ENCODE measurements around the gene FAM161A.

DNA sequence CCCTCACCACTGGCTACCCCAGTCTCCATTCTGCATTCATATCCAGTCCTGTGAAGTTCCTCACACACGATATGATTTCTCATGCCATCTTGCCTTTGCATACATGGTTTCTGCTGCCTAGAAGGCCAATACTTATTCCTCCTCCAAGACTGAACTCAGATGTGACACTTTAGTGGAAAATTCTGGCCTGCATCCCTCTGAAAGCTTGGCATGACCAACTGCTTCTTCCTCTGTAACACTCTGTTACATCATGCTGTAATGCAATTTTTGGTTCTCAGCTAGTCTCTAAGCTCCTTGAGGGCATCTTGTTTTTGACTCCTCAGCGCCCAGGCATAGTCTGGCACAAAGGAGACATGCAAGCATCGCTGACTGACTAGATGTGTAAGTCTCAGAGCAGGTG lies 12.6 kb downstream of the FAM161A start:
- TF ChIP-seq TCF7L2 (IDR thresholded peaks at IDR 0.05; ENCODE audit: borderline replicate concordance, extremely low read depth, insufficient read depth, insufficient read length) (no peak), ELF1 (IDR thresholded peaks at IDR 0.05; ENCODE audit: borderline replicate concordance, low read depth) (no peak), SRF (IDR thresholded peaks at IDR 0.05; ENCODE audit: low read depth) (no peak)
- TF ChIP-seq, protein P1, sequence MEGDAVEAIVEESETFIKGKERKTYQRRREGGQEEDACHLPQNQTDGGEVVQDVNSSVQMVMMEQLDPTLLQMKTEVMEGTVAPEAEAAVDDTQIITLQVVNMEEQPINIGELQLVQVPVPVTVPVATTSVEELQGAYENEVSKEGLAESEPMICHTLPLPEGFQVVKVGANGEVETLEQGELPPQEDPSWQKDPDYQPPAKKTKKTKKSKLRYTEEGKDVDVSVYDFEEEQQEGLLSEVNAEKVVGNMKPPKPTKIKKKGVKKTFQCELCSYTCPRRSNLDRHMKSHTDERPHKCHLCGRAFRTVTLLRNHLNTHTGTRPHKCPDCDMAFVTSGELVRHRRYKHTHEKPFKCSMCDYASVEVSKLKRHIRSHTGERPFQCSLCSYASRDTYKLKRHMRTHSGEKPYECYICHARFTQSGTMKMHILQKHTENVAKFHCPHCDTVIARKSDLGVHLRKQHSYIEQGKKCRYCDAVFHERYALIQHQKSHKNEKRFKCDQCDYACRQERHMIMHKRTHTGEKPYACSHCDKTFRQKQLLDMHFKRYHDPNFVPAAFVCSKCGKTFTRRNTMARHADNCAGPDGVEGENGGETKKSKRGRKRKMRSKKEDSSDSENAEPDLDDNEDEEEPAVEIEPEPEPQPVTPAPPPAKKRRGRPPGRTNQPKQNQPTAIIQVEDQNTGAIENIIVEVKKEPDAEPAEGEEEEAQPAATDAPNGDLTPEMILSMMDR (IDR thresholded peaks at IDR 0.05 in 2 of 3, conservative IDR thresholded peaks at IDR 0.05 in 1 of 3; ENCODE audit: borderline replicate concordance in 1 of 3, insufficient read depth in 1 of 3, low read depth in 2 of 3, low read length in 2 of 3) = no peak
- TF ChIP-seq, protein P2, sequence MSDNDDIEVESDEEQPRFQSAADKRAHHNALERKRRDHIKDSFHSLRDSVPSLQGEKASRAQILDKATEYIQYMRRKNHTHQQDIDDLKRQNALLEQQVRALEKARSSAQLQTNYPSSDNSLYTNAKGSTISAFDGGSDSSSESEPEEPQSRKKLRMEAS (IDR thresholded peaks at IDR 0.05) = no peak
